HPDE6-E6E7 (cell line): ENCODE measurements around the gene ATP2B3.

Experiments
- DNase-seq: peaks from one replicate; pipeline ENCODE4 v3.0.0; 2011; ENCODE audit warnings: missing footprints; ENCODE audit errors: extremely low spot score

ATP2B3 gene

DNA sequence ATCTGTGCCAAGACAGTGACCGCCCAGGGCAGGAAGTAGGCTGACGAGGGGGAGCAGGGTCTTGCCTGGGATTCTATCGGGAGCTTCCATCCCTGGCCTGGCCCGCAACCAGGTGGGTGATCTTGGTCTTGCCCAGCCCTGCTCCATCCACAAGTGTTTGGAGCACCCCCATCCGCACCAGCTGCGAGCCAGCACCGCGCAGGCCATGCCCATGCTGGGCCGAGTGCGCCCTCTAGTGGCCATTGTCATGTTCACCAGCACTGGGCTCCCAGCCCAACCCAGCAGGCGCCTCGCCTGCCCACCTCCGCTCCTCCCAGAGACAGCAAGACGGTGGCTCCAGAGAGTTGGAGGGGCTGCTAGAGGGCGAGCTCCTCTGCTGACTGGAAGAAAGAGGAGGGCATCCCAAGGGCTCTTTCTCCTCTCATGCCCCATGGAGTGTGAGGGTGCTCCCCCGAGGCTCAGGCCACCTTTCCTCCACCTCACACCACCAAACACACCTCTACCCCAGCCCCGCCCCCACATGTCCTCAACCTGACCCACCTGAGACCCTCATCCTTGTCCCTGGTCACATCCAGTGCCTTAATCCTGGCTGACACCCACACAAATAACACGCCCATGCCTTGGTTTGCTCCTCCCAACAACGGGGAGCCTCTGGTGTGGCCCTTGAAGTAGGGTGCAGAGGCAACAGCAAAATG, 9.8 kb upstream of the ATP2B3 start:
- DNase-seq = peak; percentile 95

DNA sequence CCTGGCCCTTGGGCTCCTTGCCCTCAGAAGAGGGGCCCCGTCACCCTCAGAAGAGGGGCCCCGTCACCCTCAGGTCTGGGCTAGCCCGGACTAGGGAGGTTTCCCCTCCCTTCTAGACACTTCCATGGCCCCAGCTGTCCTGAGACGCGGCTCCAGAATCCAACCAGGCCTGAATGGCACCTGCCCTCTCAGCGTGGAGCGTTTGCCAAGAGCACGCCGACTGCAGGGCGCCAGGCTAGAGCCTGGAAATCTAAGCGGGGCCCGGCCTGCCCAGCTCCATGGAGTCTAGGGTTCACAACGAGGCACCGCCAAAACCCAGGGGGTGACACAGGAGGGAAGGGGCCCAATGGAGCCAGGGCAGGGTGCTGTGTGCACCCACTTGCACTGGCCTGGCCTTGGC, 7.8 kb upstream of the ATP2B3 start:
- DNase-seq = no peak

- no peak for DNase-seq
Measured at GRCh38 chrX:153510383-153510782, 7.1 kb upstream of the ATP2B3 start.

- no peak for DNase-seq
Measured at GRCh38 chrX:153511784-153512500, 5.5 kb upstream of the ATP2B3 start.

GRCh38 chrX:153512501-153512893, 4.9 kb upstream of the ATP2B3 start:
- no peak for DNase-seq

- DNase-seq = no peak
Measured at GRCh38 chrX:153513265-153513664, 4.2 kb upstream of the ATP2B3 start.

DNA sequence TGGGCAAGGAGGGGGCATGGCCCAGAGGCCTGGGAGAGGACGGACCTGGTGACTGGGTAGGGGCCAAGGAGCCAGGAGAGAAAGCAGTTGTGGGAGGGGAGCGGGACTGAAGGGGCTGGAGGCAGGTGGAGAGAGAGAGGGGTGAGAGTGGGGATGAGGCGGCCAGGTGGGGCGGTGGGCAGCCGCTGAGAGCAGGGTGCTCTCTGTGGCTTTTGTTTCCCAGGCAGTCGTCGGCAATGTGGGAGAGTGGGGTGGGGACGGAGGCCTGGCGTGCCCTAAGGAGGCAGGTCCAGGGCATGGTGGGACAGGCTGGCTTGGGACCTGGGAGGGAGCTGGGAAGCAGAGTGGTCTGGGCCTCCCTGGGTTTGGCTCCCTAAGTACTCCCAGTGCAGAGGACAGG, 3.2 kb upstream of the ATP2B3 start:
- DNase-seq = no peak

DNA sequence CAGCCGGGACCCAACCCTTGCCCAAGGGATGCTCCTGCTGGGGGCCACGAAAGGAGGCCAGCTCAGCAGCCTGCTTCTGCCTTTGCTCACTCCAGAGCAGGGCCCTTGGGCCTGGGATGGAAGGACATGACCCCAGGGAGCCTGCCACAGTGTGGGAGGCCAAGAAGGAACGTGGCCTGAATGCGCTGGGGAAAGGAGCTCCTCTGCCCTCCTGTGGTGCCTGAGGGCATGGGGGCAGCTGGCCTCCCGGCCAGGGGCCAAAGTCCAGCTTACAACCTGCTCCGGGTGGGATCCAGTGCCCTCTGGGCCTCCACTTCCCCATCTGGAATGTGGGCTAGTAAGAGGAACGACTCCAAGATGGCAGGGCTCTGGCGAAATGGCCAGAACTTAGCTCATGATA, 2.0 kb upstream of the ATP2B3 start:
- no peak for DNase-seq

- DNase-seq = no peak
Measured at GRCh38 chrX:153516073-153516472, 1.4 kb upstream of the ATP2B3 start.

GRCh38 chrX:153517946-153518834, 748 bp downstream of the ATP2B3 start:
- no peak for DNase-seq

DNA sequence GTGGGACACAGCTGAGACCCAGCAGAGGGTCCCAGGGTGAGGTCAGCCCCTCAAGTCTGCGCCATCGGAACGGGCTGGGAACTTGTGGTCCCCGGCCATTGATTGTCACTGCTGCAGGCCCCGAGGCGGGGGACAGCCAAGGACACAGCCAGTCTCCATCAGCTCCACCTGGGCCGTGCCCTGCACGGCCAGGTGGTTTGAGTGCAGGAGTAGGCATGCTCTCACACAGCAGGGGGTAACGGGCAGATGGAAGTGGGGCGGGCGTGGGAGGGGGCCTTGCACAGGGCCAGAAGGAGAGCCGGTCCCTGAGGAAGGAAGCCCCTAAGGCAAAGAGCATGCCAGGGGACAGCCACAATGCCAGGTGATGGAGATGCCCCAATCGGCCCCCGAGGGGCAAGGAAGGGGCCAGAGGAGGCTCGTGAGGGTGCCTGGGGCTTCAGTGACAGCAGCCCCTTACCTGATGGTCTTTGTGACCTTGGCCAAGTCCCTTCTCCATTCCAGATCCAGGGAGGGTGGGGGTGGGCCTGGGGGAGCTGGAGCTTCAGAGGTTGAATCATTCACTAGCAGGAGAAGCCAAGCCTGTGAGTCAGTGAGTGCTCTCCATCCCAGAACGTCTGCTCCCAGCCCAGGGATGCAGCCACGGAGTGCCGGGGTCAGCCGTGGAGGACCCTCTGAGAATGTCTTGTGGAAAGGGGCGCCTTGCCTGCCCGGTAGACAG, 2.3 kb downstream of the ATP2B3 start:
- DNase-seq = no peak

DNA sequence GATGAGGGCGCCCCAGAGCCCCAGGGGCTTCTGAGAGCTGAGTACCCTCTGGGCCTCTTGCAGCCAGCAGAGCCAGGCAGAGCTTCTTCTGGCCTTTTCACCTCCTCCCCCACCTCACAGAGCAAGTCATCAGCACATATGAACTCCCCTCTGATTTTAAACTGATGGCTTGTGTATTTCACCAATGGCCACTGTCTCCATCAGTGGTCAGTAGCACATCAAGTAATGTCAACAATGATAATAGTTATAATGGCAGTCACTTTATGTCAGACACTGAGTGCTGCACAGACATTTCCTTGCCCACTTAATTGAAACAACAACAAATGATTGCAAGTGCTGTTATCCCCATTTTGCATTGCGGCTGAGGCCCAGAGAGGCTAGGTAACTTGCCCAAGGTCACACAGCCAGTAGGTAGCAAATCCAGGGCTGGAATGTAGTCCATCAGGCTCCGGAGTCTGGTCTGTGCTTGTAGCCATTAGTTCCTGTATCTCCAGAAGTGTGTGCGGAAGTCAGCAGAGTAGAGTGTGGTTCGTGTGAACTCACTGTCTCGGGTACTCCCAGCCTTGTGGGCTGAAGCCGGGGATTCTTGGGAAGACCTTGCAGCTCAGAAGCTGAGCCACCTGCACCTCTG, 3.0 kb downstream of the ATP2B3 start:
- DNase-seq = no peak

GRCh38 chrX:153521034-153521433, 3.6 kb downstream of the ATP2B3 start:
- DNase-seq = no peak

- no peak for DNase-seq
Measured at GRCh38 chrX:153522259-153522658, 4.8 kb downstream of the ATP2B3 start.

GRCh38 chrX:153523269-153523668, 5.8 kb downstream of the ATP2B3 start:
- DNase-seq = no peak

GRCh38 chrX:153524234-153524633, 6.8 kb downstream of the ATP2B3 start:
- DNase-seq = no peak

DNA sequence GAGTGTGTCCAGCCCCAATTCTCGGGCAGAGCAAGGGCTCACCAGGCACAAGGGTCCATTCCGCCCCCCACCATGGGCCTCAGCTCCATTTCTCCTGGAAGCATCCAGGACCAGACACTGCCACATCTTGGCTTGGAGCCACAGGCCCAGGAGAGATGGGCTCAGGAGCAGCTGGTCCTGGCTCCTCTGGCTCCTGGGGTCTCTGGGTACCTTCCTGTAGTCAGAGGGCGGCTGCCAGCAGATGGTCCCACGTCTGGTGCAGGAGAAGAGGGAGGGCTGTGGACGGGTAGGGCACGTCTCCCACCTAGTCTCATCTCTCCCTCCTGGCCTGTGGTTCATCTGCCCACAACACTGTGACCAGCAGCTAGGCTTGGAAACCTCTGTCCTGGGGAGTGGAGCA, 8.0 kb downstream of the ATP2B3 start:
- DNase-seq = no peak

DNA sequence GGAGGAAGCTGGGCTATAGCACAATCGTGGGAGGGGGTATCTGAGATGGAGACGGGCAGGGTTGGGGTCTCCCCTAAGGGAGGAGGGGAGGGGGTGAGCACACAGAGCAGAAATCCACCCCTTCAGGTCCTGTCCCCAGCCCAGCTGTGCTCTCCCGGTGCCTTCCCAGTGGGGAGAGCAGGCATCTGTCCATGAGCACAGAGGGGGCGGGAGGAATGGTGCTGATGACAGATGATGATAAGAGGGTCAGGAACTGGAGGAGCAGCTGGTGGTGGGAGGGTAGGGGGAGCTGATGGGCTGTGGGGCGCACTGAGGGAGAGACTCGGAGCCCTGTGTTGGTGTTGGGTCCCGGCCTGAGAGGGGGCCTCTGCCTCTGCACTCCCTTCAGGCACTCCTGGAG, 8.6 kb downstream of the ATP2B3 start:
- DNase-seq = no peak

DNA sequence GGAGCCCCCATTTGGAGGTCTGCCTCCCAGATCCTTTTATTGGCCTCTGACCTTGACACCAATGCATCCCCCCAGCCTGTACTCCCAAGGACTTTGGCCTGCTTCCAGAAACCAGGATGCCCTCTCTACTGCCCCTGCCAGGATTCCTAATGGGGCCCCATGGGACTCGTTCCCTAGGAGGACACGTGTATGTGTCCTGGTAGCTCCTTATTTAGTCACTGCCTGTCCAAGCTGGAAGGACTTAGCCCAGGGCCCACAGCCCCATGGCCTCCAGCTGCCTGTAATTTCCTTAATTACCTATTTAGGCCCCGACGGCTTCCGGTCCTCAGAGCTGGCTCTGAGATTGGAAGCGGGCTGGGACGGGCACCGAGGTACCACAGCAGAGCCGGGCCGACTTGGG, 9.4 kb downstream of the ATP2B3 start:
- DNase-seq = no peak

DNA sequence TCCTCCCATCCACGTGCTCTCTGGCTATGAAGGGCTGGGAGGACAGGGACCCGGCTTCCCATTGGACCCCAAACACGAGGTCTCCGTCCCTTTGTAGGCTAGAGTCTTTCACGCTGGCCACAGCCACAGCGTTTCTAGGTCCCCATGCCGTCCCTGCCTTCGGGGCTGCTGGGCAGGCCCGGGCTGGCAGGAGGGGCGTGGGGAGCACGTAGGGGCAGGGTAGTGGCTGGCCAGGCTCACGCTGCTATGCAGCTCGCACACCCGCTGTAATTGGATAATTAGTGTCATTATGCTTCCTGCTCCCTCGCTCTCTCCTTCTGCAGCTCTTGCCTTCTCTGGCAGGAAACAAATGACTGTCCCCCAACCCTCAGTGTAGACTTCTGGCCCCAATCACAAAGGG, 9.8 kb downstream of the ATP2B3 start:
- no peak for DNase-seq

DNA sequence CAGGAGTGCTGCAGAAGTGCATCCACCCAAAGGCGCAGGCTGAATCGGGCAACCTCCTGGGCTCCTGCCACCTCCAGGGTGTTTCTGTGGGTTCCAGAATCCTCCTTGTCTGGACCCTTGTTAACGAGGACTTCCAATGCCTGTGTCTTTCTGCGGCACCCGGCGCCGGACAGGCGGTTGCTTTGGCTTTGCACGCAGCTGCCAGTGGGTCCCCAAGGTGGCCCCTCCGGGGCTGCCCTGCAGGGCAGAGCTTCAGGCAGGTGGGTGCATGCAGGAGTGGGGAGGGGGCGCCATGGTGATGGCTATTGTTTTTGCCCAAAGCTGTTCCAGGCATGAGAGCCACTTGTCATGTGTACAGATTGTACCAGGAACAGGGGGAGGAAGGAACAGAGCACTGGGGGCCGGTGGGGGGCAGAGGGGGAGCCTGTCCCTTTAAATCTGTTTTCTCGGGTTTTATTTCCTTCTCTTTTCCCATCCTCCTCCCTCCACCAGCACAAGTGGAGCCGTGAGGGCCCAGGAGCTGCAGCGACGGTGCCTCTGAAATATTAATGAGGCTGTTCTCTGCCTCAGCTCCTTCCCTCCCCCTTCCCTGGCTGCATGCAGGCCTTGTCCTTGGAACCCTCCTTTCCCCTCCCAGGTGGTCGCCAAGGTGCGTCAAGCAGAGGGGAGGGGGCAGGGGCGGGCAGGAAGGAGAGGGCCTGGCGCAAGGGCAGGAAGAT, 13.1 kb downstream of the ATP2B3 start:
- DNase-seq = no peak
